GM12801 (cell line): Measurements from ENCODE around the gene RPL31.

Experiments
- CTCF ChIP-seq: IDR thresholded peaks from one replicate; pipeline ENCODE4 v1.5.1; 2011; ENCODE audit warnings: control low read depth; ENCODE audit not compliant: insufficient read length; ENCODE audit errors: extremely low read depth

RPL31 gene

GRCh38 chr2:100959225-100959880, 42.7 kb upstream of the RPL31 start:
- TF ChIP-seq CTCF = no peak

- TF ChIP-seq CTCF = no peak
Measured at GRCh38 chr2:100960688-100961087, 41.4 kb upstream of the RPL31 start.

- no peak for TF ChIP-seq CTCF
Measured at GRCh38 chr2:100962366-100963025, 39.6 kb upstream of the RPL31 start.

GRCh38 chr2:100963026-100963375, 39.1 kb upstream of the RPL31 start:
- no peak for TF ChIP-seq CTCF

DNA sequence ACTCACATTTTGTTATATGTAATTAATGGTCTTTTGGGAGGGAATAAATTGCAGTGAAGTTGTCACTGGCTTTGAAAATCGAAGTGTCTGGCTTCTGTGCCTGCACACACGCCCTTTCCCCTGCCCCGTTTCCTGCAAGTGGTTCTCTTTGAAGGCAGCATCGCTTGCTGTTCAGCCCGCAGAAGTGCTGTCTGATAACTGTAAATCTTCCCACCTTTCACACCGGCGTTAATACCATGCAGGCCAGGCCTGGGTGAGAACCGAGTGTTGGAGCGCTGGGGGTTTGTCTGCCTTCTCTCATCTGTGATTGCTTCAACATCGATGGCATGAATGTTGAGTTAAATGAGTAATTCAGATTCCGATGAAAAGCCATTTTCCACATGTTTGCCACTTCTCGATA, 37.9 kb upstream of the RPL31 start:
- no peak for TF ChIP-seq CTCF

DNA sequence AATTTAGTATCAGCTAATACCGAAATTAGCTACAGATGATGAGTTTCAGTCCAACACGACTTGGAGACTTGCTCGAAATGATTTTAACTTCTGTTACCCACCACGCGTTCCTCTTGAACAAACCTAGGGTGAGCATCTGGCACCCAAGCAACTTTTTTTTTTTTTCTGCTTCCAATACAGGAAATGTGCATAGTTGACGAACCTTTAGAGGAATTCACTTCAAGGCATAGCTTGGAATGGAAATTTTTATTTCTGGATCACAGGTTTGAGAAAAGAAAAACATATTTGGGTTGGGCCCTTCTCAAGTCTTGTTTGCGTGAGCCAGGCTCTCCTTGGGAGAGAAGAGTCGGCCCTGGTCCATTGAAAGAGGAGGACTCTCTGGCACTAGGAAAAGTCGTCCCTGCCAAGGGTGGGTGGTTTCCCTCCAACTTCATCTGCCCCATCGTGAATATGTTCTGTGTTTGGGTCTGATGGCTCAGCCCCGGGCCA, 37.4 kb upstream of the RPL31 start:
- TF ChIP-seq CTCF = no peak

DNA sequence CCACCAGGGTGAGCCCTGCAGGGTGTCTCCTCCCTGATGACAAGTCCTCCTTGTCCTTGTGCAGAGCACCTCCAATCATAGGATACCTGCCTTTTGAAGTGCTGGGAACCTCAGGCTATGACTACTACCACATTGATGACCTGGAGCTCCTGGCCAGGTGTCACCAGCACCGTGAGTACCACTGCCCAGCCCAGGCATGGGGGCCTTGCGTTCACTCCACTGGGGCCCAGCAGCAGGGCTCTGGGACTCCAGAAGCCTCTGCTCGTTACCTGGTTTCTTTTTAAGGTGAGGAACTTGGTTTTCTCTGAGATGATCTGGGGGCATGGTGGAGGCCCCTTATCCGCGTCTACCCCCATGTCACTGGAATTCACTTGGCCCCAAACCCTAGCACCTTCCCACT, 36.5 kb upstream of the RPL31 start:
- TF ChIP-seq CTCF = no peak
